DOHH2 (cell line): ENCODE results near the gene PRDM7.

Source experiments
- CTCF ChIP-seq: fragments of 200-600 bp; sonication (generic); IDR thresholded peaks from one replicate; pipeline ENCODE4 v1.5.1; 2014; ENCODE audit warnings: antibody characterized with exemption, mild to moderate bottlenecking, low read depth, low read length; ENCODE audit not compliant: poor library complexity, severe bottlenecking
- EZH2phosphoT487 ChIP-seq: fragments of 200-600 bp; sonication (generic); IDR thresholded peaks from 2 replicates; pipeline ENCODE4 v1.6.1; 2017; ENCODE audit warnings: borderline replicate concordance, mild to moderate bottlenecking, antibody characterized with exemption, low read length, moderate library complexity, mixed read lengths

DNA sequence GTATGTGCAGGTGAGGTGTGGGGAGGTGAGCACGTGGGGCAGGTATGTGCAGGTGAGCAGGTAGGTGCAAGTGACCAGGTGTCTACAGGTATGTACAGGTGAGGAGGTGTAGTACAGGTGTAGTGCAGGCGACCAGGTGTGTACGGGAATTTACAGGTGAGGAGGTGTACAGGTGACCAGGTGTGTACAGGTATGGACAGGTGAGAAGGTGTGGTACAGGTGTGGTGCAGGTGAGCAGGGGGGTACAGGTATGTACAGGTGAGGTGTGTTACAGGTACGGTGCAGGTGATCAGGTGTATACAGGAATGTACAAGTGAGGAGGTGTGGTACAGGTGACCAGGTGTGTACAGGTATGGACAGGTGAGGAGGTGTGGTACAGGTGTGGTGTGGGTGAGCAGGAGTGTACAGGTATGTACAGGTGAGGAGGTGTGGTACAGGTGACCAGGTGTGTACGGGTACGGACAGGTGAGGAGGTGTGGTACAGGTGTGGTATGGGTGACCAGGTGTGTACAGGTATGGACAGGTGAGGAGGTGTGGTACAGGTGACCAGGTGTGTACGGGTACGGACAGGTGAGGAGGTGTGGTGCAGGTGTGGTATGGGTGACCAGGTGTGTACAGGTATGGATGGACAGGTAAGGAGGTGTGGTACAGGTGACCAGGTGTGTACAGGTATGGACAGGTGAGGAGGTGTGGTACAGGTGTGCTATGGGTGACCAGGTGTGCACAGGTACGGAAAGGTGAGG lies 45.0 kb downstream of the PRDM7 start:
- TF ChIP-seq CTCF, result no peak
- TF ChIP-seq EZH2phosphoT487, result no peak
